Liver (tissue), 9 donors: ENCODE measurements around the gene SF3B6. TPM values are rescaled to one million over a fixed set of nuclear protein-coding genes. Genes with fewer than 3 reads are reported as not detected.

Source experiments
- DNase-seq: peaks from one replicate; pipeline ENCODE4 v3.0.0-alpha.2; 2017; ENCODE audit warnings: low spot score
- H3K27ac ChIP-seq, 2 donors: one replicate each; pipeline ENCODE4 v1.7.0; 2013; ENCODE audit warnings: inconsistent platforms in 2 of 2, low read length in 2 of 2, control low read depth in 1 of 2, low read depth in 1 of 2, mild to moderate bottlenecking in 1 of 2
- H3K27me3 ChIP-seq, 4 donors: one replicate each; pipeline versions ENCODE4 v1.6.1 to v1.7.0; 2013; ENCODE audit warnings: low read length in 3 of 4, inconsistent platforms in 1 of 4, mild to moderate bottlenecking in 1 of 4, moderate library complexity in 1 of 4; ENCODE audit not compliant: control insufficient read depth in 4 of 4, insufficient read depth in 4 of 4
- H3K36me3 ChIP-seq, 4 donors: one replicate each; pipeline versions ENCODE4 v1.6.1 to v1.7.0; 2013; ENCODE audit warnings: low read length in 3 of 4, mild to moderate bottlenecking in 3 of 4, low read depth in 1 of 4, moderate library complexity in 1 of 4; ENCODE audit not compliant: control insufficient read depth in 4 of 4, insufficient read depth in 3 of 4
- H3K4me1 ChIP-seq, 4 donors: one replicate each; pipeline versions ENCODE4 v1.6.1 to v1.7.0; 2013; ENCODE audit warnings: low read length in 3 of 4, mild to moderate bottlenecking in 3 of 4, moderate library complexity in 1 of 4; ENCODE audit not compliant: control insufficient read depth in 4 of 4, insufficient read depth in 4 of 4
- H3K4me3 ChIP-seq, 3 donors: one replicate each; pipeline versions ENCODE4 v1.6.1 to v1.7.0; 2013; ENCODE audit warnings: low read length in 3 of 3, control low read depth in 1 of 3, low read depth in 1 of 3, mild to moderate bottlenecking in 1 of 3
- H3K9ac ChIP-seq, 2 donors: one replicate each; pipeline ENCODE4 v1.7.0; 2013; ENCODE audit warnings: low read length in 2 of 2, mild to moderate bottlenecking in 2 of 2, moderate library complexity in 2 of 2, control low read depth in 1 of 2, low read depth in 1 of 2
- H3K9me3 ChIP-seq, 4 donors: one replicate each; pipeline versions ENCODE4 v1.6.1 to v1.7.0; 2013; ENCODE audit warnings: low read length in 3 of 4; ENCODE audit not compliant: control insufficient read depth in 4 of 4
- CTCF ChIP-seq: fragments of 150-350 bp; IDR thresholded peaks from 2 replicates; pipeline ENCODE4 v1.5.1; 2017; ENCODE audit warnings: improper control_type of control experiment, low read depth, low read length; ENCODE audit not compliant: missing input control
- FOXA1 ChIP-seq: IDR thresholded peaks from 2 replicates; pipeline ENCODE4 v1.6.1; 2016; ENCODE audit warnings: antibody characterized with exemption
- FOXA2 ChIP-seq: IDR thresholded peaks from 2 replicates; pipeline ENCODE4 v1.6.1; 2016; ENCODE audit warnings: antibody characterized with exemption
- GABPA ChIP-seq, 2 donors: IDR thresholded peaks in 1 of 2; conservative IDR thresholded peaks in 1 of 2; 2 replicates each; pipeline ENCODE4 v1.6.1; 2016; ENCODE audit warnings: antibody characterized with exemption in 2 of 2, mild to moderate bottlenecking in 1 of 2, moderate library complexity in 1 of 2
- HNF4A ChIP-seq, 2 donors: conservative IDR thresholded peaks; 2 replicates each; pipeline ENCODE4 v1.6.1; 2016; ENCODE audit warnings: antibody characterized with exemption in 2 of 2, mild to moderate bottlenecking in 2 of 2
- NR2F2 ChIP-seq: IDR thresholded peaks from 2 replicates; pipeline ENCODE4 v1.6.1; 2016; ENCODE audit warnings: antibody characterized with exemption
- RAD21 ChIP-seq, 2 donors: IDR thresholded peaks; 2 replicates each; pipeline ENCODE4 v1.6.1; 2016; ENCODE audit warnings: antibody characterized with exemption in 2 of 2, mild to moderate bottlenecking in 2 of 2
- REST ChIP-seq: IDR thresholded peaks from 2 replicates; pipeline ENCODE4 v1.6.1; 2016; ENCODE audit warnings: antibody characterized with exemption, mild to moderate bottlenecking
- SP1 ChIP-seq: IDR thresholded peaks from 2 replicates; pipeline ENCODE4 v1.6.1; 2018; ENCODE audit warnings: antibody characterized with exemption, mild to moderate bottlenecking
- YY1 ChIP-seq: IDR thresholded peaks from 2 replicates; pipeline ENCODE4 v1.6.1; 2016; ENCODE audit warnings: antibody characterized with exemption, mild to moderate bottlenecking
- ZBTB33 ChIP-seq: IDR thresholded peaks from 2 replicates; pipeline ENCODE4 v1.6.1; 2016; ENCODE audit warnings: antibody characterized with exemption
- WGBS: extraction: QIAGEN DNeasy Blood & Tissue Kit; methylation state at CpG from one replicate; pipeline ENCODE4 v1.1.7; 2013; 5-methylcytosine and 5-hydroxymethylcytosine counted together
- polyA plus RNA-seq, 2 donors: library from polyadenylated mRNA; stranded (reverse) in 1 of 2; unstranded in 1 of 2; fragments of 200-250 nt in 1 of 2; fragments of >200 nt in 1 of 2; fragmentation: Nextera tagmentation in 1 of 2; extraction: Ambion mirVana in 1 of 2; gene quantifications; one replicate each; pipeline versions ENCODE4 v1.2.1 to v1.2.3, GENCODE V29; 2013 to 2015
- total RNA-seq, 2 donors: library from RNA; depleted of rRNA; stranded (reverse); fragments of >200 nt; gene quantifications; one replicate each; pipeline ENCODE4 v1.2.3, GENCODE V29; 2014
- donor health status: healthy.
- donor health status: healthy.
- donor health status: healthy.
- donor health status: healthy.
- donor health status: healthy.

Gene SF3B6
- total and polyA plus RNA-seq, 4 donors: 31.0 to 104 (median 75.6) TPM

- no peak for TF ChIP-seq REST
Measured at GRCh38 chr2:24117902-24118301, 41.8 kb upstream of the SF3B6 start (continued).

DNA sequence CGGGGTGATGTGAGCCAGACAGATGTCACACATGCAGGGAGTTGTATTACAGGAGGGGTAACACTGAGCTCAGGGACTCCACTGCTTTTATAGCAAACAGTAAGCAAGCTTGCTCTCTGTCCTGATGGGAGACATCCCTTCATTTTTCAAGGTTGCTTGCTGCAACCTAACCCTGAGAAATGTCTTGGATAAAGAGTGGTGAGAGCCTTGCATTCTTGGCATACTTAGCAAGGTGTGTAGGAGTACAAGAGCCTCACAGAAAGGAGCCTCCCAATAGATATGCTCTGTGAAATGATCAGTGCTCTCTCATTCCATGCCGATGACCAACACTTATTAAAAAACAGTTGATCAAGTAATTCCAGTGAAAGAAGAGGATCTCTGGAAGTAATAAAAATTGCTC is 38.9 kb upstream of the SF3B6 start:
- Histone ChIP-seq H3K4me3 (no peak overlapping the region), H3K27ac (no peak overlapping the region), H3K9me3 (no peaks in the 10 kb centered on the region), H3K27me3 (no peaks in the 10 kb centered on the region), H3K4me1 (no peaks in the 10 kb centered on the region), H3K9ac (no peak overlapping the region), H3K36me3 (no peaks in the 10 kb centered on the region)
- TF ChIP-seq GABPA (IDR thresholded peaks at IDR 0.05 in 1 of 2, conservative IDR thresholded peaks at IDR 0.05 in 1 of 2) (no peak), FOXA1 (no peak), SP1 (no peak), HNF4A (conservative IDR thresholded peaks at IDR 0.05) (no peak), YY1 (no peak), ZBTB33 (no peak)
- DNase-seq: no peak
- WGBS: 48% methylated on average over 2 of the region's 2 CpGs

DNA sequence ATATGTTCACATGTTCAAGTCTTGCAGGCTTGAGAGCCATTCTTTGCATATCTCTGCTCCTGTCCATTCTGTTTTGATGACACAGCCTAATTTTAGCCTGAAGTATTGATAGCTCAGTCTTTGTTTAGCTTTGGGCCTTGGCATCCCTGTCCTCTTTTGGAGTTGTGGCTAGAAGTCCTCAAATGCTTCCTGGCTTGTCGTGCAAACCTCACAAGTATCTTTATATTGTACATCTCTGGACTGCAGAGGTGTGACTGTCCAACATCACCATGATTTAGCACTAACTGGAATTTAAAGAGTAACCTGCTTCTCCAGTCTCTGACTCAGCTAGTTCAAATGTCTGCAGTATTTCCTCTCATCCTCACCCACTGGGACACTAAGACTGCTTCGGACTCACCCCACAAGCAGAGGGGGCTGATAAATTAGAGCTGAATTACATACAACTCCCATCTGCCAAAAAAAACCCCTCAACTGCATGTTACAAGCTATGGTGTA is 35.3 kb upstream of the SF3B6 start:
- 82% methylated on average over 2 of the region's 2 CpGs for WGBS
- TF ChIP-seq FOXA1: no peak
- no peak for TF ChIP-seq NR2F2
- no peak for TF ChIP-seq FOXA2
- no peak for TF ChIP-seq RAD21 (IDR thresholded peaks at IDR 0.05)
- no peak for TF ChIP-seq HNF4A (conservative IDR thresholded peaks at IDR 0.05)
- TF ChIP-seq CTCF: no peak
- H3K27me3 ChIP-seq: no peaks in the 10 kb centered on the region

More for the DNA sequence above, 35.3 kb upstream of the SF3B6 start:
- no peak for DNase-seq
- Histone ChIP-seq H3K4me3 (no peak overlapping the region), H3K9me3 (no peaks in the 10 kb centered on the region), H3K36me3 (no peaks in the 10 kb centered on the region), H3K4me1 (no peaks in the 10 kb centered on the region), H3K9ac (no peak overlapping the region), H3K27ac (no peak overlapping the region)
